HG03354 (cell line): ENCODE data around the gene PHF2.

Experiments
- ATAC-seq: cut with Tn5 transposase; IDR thresholded peaks from one replicate; pipeline ENCODE4 v1.9.1; 2021; ENCODE audit warnings: mild to moderate bottlenecking; ENCODE audit not compliant: unreplicated experiment, poor library complexity, severe bottlenecking

PHF2 gene

DNA sequence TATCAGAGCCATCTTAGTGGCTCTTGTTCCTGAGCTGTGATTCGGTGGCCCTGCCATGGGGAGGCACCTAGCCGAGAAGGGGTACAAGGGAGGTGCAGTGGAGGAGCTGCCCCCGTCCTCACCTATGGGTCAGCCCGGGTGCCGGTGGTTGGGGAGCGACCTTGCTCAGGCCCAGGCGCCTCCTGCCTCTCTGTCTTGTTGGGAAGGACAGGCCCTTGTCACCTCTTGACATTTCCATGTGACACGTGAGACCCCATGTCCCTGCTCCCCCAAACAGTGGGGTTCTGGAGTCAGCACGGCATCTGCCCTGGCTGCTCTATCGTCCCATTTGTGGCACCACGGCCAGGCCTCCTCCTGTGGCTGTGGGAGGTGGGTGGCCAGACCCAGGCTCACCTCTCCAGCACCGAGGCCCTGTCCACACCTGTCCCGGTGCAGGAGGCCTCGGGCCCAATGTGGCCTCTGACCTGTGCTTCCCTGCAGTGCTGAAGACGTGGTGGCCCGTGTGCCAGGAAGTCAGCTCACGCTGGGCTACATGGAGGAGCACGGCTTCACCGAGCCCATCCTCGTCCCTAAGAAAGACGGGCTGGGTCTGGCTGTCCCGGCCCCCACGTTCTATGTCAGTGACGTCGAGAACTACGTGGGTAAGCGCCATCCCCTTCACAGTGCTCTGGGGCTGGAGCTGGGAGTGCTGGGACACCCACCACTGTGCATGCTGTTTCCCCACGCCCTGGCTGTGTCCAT is 68.9 kb downstream of the PHF2 start:
- ATAC-seq, result no peak

DNA sequence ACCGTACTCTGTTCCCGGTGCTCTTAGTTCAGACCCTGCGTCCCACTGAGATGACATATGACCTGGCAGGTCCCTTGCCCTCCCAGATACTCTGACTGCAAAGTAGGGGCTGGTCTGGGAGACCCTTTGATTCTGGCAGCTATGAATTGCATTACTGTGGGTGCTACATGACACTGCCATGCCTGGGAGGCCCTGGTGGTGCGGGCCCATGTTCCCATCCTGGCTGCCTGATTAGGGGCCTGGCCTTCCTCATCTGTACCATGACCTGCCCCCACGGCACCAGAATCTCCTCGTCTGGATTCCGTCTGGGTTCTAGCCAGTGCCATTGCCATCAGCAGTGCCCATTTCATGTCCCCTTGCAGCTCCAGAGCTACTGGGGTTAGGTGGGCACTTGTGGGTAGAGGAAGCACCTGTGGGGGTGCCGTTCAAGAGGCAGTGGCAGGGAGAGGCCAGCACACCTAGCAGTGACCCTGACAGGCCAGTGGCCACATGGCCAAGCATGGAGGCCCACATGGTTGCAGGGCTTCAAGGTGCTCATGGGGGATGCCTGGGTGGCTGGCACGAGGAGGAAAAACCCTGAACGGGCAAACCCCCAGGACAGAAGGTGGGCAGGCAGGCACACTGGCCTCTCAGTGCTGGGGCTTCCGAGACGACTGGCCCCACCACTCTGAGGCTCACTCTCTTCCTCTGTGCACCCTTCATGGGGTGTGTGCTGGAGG is 69.7 kb downstream of the PHF2 start:
- ATAC-seq, result no peak

DNA sequence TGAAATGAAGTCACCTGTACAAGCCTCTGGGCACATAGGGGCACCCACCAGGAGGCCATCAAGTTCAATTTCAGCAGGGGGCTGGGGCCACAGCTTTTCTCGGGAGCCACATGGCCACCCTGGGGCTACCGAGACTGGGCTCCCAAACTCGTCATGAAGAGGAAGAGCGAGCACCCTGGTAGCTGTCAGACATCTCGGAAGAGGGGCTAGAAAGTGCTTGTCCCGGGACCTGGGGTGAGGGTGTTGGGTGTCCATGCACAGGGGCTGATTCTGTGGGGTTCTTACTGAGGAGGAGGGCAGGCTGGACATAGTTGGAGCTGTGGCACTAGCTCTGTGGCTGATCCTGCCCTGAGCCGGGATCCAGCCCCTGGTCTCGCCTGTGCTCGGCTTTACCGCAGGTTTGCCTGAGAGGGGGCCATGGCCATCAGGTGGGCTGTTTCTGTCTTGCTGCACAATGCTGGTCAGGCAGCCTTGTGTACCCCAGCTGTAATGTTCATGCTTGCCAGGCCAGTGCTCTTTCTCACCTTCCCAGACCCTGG is 70.3 kb downstream of the PHF2 start:
- ATAC-seq, result no peak

DNA sequence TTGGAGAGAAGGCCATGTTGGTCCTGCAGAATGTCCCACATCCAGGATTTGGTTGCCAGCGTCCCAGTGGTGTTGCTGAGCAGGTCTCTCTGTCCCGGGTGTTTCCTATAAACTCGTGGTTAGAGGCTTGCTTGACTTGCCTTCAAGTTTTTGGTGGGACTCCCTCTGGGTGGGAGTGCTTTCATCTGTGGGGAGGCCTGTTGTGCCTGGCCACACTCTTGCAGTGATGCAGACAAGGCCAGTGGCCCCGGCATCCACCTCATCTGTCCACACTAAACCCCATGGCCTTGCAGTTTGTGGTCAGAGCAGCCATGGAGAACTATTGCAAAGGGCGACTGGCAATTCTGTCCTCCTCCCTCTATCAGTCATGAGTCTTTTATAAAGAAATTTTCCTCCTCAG is 71.8 kb downstream of the PHF2 start:
- no peak for ATAC-seq

DNA sequence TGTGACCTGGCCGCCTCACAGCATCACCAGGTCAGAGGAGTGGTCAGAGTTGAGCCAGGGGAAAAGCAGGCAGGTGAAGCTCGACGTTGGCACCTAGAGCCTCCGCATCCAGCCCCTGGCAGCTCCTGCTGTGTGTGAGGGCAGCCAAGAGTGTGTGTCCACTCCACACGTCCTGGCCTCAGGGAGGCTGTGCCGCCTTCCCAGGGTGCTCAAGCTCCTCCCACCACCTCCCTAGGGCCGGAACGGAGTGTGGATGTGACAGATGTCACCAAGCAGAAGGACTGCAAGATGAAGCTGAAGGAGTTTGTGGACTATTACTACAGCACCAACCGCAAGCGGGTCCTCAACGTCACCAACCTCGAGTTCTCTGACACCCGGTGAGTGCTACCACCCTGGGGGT is 72.5 kb downstream of the PHF2 start:
- ATAC-seq, result no peak

DNA sequence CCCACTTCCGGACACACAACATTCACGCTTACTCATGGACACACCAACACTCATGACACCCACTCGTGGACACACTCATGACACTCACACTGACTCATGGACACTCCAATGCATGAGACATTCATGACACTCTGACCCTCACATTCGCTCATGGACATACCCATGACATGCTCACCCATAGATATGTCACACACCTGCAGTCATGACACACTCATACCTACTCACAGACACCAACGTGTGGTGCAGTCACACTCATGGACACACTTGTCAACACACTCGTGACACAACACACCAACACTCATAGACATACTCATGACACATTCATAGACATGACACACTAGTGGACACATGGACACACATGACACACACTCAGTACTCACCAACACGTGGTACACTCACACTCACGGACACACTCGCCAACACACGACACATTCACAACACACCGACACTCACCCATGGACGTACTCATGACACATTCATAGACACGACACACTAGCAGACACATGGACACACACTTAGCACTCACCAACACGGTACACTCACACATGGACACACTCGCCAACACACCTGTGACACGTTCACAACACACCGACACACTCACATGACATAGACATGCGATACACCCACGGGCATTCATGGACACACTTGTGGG is 73.4 kb downstream of the PHF2 start:
- no peak for ATAC-seq

DNA sequence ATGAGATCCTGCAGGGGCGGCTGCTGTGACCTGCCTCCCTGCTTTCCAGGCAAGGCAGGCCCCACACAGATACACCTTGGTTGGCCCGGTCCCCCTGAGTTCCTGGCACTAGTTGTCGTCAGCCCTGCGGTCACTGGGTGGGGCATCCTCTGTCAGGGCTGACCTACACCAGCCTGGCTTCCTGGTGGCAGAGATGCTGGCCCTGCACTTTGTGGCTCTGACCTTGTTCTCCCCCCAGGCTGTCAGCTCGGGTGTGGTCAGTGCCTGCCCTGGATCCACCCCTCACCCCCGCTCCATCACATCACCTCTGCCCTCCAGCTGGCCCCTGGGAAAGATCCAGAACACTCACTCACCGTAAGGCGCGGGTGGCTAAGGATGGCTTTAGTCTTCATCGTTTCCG is 74.1 kb downstream of the PHF2 start:
- ATAC-seq, result no peak

DNA sequence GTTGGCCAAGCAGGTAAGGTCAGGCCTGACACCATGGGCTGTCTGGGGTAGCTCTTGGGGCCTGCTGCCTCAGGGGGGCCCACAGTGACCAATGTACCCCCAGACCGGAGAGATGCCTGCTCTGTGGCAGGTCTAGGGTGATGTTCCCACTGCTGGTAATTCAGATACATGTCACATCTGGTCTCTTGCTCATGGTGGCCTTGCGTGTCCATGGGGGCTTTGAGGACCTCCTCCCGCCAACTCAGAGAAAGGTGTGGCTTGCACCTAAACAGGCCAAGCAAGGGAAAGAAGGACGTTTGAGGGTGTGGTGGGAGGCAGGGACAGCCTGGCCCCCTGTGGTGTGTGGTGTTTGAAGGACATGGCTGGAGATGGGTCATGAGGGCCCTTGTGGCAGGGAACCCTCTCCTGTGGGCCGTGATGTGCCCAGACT is 75.2 kb downstream of the PHF2 start:
- no peak for ATAC-seq

DNA sequence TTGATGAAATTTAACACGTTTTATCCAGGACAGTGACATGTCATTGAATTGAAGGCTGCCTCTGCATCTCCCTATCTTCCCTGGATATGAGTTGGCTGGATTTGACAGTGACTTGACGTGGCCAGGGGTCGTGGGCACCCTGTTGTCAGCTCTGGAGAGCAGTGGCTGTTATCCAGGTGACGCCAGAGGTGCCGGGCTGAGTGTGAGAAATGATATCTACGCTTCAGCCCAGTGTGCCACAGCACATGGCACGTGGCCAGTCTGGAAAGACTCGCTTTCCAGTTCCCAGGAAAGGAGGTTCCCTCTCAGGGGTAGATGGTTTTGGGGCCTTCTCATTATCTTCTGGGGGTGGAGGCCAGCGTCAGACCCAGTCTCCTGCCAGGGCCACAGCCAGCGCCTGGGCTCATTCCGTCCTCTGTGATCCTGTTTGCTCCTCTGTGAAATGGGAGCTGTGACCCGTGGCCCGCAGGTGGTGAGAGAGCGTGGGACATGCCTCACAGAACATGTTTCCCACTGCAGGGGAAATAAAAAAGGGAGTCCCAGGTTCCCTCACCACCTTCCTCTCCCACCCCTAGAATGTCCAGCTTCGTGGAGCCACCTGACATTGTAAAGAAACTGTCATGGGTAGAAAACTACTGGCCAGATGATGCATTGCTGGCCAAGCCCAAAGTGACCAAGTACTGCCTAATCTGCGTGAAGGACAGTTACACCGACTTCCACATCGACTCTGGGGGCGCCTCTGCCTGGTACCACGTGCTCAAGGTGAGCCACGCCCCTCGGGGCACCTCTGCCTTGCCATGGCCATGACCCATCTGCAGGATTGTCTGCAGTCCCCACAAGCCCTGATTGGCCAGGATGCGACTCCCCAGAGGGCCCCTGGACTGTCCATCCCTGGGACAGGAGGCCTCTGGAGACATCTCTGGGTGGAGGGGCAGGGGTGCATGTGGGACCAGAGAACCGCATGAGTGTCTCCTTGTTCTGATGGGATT is 76.5 kb downstream of the PHF2 start:
- no peak for ATAC-seq

DNA sequence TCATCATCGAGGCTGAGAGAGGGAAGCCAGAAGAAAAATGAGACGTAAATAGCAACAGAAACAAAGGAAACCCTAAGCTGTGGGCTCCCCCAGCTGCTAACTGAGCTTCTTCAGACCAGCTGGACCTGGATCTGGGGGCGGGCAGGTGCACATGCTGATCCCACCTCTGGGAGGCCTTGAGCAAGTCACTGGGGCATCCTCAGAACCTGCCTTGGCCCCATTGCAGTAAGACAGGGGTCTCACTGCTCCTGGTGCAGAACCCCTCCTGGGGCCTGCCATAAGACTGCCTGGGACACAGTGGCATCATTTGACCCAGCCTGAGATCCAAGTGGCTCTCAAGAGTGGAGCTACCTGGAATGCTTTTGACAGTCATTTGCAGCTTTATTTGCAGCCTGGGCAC is 77.4 kb downstream of the PHF2 start:
- ATAC-seq, result no peak

DNA sequence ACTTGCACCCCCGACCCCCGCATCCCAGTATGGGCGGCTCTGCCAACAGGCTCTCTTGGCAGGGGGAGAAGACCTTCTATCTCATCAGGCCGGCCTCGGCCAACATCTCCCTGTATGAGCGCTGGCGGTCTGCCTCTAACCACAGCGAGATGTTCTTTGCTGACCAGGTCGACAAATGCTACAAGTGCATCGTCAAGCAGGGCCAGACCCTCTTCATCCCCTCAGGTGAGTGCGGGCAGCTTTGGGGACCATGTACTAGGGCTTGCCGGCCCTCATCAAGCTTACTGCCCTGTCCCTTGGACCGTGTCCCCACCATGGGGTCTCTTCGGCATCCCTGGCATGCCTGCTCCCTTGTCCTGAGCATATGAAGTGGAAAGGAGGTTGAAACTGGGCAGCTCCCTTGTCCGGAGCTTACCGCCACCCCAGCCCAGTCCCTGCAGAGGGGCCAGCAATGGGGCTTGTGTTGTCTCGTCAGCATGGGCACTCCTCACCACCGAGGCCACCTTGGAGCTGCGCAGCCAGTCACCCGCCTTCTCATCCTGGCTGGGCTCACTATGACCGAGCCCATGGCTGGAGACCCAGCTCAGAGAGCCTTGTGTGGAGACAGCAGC is 78.1 kb downstream of the PHF2 start:
- no peak for ATAC-seq

DNA sequence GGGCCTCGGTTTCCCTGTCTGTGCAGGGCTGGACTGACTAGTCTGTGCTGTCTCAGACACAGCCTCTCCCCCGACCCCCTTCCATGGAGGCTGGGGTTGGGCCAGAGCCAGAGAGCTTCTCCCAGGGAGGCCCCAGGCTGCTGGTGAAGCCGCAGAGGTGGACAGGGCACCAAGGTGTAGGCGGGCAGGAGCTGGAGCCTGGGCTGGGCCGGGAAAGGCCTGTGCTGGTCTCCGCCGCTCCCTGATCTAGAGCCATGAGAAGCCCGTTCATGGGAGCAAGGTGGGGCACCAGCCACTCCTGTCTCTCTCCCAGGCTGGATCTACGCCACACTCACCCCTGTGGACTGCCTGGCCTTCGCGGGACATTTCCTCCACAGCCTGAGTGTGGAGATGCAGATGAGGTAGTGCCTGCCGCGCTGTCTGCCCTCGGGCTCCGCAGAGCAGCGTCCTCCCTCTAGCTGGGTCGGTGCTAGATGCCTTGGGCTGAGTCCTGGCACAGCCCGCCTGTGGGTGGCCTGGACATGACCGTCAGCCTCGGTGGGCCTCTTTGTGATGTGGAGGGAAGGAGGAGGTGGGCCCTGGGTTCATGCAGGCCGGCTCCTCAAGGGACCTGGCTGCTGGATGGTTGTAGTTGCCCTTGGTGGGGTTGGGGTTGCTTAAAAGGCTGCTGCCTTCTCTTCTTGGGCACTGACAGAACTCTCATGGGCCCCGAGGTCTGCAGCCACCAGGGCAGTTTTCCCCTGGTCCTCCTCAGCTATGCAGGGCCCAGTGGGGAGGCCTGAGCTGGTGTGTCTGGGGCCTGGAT is 79.4 kb downstream of the PHF2 start:
- no peak for ATAC-seq

DNA sequence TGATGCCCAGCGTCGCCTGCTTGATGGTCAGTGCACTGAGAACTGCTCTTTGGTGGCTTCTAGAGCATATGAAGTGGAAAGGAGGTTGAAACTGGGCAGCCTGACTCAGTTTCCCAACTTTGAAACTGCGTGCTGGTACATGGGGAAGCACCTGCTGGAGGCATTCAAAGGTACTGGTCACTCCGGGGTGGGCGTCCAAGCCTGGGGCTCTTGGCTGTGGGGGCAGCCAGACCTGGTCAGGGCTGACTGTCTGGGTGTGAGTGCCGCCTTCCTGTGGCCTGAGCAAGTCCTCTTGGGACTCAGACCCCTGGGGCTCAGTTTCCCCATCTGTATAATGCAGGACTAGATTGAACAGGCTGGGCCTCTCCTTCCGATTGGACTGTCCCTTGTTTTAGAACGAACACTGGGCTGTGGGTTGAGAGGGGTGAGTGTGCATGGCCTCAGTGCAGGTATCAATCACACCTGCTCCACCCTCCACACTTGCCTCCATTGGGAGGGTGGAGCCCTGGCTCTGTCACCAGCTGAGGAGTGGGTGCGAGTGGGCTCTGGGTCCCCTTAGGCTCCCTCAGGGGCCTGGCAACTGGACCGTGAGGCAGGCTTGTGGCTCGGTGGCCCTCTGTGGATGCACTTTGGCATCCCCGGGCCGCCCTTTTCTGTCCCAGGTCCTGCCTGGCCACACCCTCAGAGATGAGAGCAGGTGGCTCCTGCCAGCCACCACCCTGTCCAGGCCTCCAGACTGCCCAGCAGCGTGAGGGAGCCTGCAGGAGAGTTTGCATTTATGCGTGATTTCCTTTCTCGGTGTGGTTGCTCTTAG is 80.2 kb downstream of the PHF2 start:
- no peak for ATAC-seq

DNA sequence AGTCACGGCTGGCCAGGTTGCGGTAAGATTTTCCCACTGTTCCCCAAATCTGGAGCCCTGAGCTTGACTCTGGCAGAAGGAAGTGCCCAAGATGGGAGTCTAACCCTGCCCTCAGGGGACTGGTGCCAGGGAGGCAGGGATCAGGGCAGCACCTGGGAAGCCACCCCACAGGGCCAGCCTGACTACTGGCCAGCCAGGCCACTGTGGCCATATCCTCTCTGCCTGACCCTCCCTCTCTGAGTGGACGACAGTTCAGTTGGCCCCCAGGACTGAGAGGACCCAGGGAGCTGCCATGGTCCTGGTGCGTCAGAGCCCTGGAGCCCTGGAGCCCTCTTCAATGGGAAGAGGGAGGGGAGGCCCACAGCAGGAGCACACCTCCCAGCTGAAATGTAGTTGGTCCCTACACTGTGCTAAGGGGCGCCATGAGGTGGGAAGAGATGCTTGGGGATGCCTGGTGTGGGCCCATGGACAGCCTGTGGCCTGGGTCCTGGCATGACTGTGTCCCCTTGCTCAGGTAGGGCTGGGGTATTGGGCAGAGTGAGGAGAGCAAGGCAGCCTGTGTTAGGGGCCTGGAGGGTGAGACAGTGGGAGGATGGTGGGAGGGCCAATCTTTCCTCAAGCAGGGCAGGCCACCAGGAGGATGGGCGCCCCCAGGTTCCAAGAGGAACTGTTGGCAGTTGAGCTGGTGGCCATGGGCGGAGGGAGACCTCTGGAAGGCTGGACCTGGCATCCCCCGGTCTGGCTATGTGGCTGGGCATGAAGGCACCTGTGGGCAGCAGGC is 81.1 kb downstream of the PHF2 start:
- no peak for ATAC-seq

DNA sequence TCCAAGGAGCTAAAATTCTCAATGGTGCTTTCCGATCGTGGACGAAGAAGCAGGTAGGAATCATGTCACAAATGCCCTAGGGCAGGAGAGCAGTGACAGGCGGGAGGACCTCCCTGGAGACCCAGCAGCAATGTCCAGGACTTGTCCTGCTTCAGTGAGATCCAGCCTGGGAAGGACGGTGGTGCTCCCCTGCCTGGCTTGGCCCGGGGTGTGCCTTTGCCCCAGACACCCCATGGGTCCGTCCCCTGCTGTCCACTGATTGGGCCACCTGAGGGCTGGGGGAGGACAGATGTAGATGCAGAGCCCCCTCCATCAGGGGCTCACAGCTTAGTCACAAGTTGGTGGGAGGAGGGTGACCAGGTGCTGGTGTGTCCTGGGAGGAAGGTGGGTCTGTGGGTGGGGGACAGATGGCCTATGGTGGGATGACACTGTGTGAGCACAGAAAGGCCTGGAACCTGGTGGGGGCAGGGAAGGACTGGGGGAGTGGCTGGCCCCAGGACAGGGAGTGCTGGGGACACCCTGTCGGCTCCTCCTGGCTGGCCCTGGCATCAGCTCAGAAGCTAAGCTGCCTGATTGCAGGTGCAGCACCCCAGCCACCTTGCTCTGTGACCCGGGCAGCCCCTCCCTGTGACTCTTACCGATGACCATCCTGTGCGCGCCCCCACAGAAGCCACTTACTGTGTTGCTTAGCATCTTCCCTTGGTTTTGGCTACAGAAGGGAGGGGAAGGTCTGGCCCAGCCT is 82.0 kb downstream of the PHF2 start:
- ATAC-seq, result no peak
